NT2/D1 (cell line): ENCODE results near the gene GRXCR1.

Experiments
- DNase-seq: peaks from one replicate; pipeline ENCODE4 v3.0.0-alpha.2; 2011; ENCODE audit warnings: low read depth, low spot score
- H3K27me3 ChIP-seq: 2 replicates; pipeline ENCODE4 v1.6.0; 2011; ENCODE audit warnings: mild to moderate bottlenecking; ENCODE audit not compliant: insufficient read length, insufficient read depth
- H3K36me3 ChIP-seq: 2 replicates; pipeline ENCODE4 v1.6.1; 2011; ENCODE audit warnings: mild to moderate bottlenecking, low read length, mixed read lengths; ENCODE audit not compliant: insufficient read depth, insufficient read length
- H3K4me1 ChIP-seq: 2 replicates; pipeline ENCODE4 v1.5.1; 2011; ENCODE audit not compliant: insufficient read depth, insufficient read length
- H3K4me3 ChIP-seq: 2 replicates; pipeline ENCODE4 v1.5.1; 2011; ENCODE audit warnings: low read depth; ENCODE audit not compliant: insufficient read length
- H3K9ac ChIP-seq: 2 replicates; pipeline ENCODE4 v1.6.0; 2011; ENCODE audit warnings: low read depth; ENCODE audit not compliant: insufficient read length
- H3K9me3 ChIP-seq: 2 replicates; pipeline ENCODE4 v1.5.1; 2011; ENCODE audit warnings: mild to moderate bottlenecking, low read length; ENCODE audit not compliant: insufficient read depth
- SUZ12 ChIP-seq: IDR thresholded peaks from 2 replicates; pipeline ENCODE4 v1.6.1; 2011; ENCODE audit not compliant: insufficient read length, insufficient read depth; ENCODE audit errors: extremely low read depth
- YY1 ChIP-seq: IDR thresholded peaks from 2 replicates; pipeline ENCODE4 v1.6.1; 2011; ENCODE audit not compliant: insufficient read length, insufficient read depth
- ZNF274 ChIP-seq: IDR thresholded peaks from 2 replicates; pipeline ENCODE4 v1.6.1; 2011; ENCODE audit warnings: mild to moderate bottlenecking, low read depth, low read length

Gene GRXCR1

GRCh38 chr4:42871671-42872290, 20.7 kb upstream of the GRXCR1 start:
- no peak for TF ChIP-seq ZNF274
- no peak for TF ChIP-seq SUZ12
- TF ChIP-seq YY1 = no peak
- Histone ChIP-seq H3K9me3 (no peaks in the 10 kb centered on the region), H3K27me3 (no peaks in the 10 kb centered on the region), H3K9ac (no peak overlapping the region), H3K4me1 (no peaks in the 10 kb centered on the region), H3K4me3 (no peak overlapping the region), H3K36me3 (no peaks in the 10 kb centered on the region)
- DNase-seq = no peak

GRCh38 chr4:42878863-42879262, 13.7 kb upstream of the GRXCR1 start:
- Histone ChIP-seq H3K27me3 (no peaks in the 10 kb centered on the region), H3K36me3 (no peaks in the 10 kb centered on the region), H3K9me3 (no peaks in the 10 kb centered on the region), H3K4me1 (no peaks in the 10 kb centered on the region), H3K9ac (no peak overlapping the region), H3K4me3 (no peak overlapping the region)
- DNase-seq = no peak
- TF ChIP-seq SUZ12 = no peak
- no peak for TF ChIP-seq YY1
- TF ChIP-seq ZNF274 = no peak

GRCh38 chr4:42881253-42881652, 11.3 kb upstream of the GRXCR1 start:
- Histone ChIP-seq H3K9ac (no peak overlapping the region), H3K9me3 (no peaks in the 10 kb centered on the region), H3K36me3 (no peaks in the 10 kb centered on the region), H3K4me1 (no peaks in the 10 kb centered on the region), H3K4me3 (no peak overlapping the region), H3K27me3 (no peaks in the 10 kb centered on the region)
- TF ChIP-seq YY1 = no peak
- TF ChIP-seq ZNF274 = no peak
- no peak for TF ChIP-seq SUZ12
- DNase-seq = no peak

- no peaks in the 10 kb centered on the region for H3K9me3 ChIP-seq
- no peaks in the 10 kb centered on the region for H3K36me3 ChIP-seq
- no peaks in the 10 kb centered on the region for H3K4me1 ChIP-seq
- no peak overlapping the region for H3K4me3 ChIP-seq
- no peak for TF ChIP-seq ZNF274
- no peak for TF ChIP-seq SUZ12
- no peak for TF ChIP-seq YY1
- DNase-seq = no peak
- no peak overlapping the region for H3K9ac ChIP-seq
- no peaks in the 10 kb centered on the region for H3K27me3 ChIP-seq
Measured at GRCh38 chr4:42891644-42892043, 869 bp upstream of the GRXCR1 start.

GRCh38 chr4:42895452-42895851, 2.9 kb downstream of the GRXCR1 start:
- no peak for DNase-seq
- Histone ChIP-seq H3K9ac (no peak overlapping the region), H3K4me1 (no peaks in the 10 kb centered on the region), H3K27me3 (no peaks in the 10 kb centered on the region), H3K36me3 (no peaks in the 10 kb centered on the region), H3K4me3 (no peak overlapping the region), H3K9me3 (no peaks in the 10 kb centered on the region)
- TF ChIP-seq YY1 (no peak), ZNF274 (no peak), SUZ12 (no peak)

GRCh38 chr4:42904986-42905385, 12.5 kb downstream of the GRXCR1 start:
- no peaks in the 10 kb centered on the region for H3K36me3 ChIP-seq
- H3K9ac ChIP-seq = no peak overlapping the region
- H3K9me3 ChIP-seq = no peaks in the 10 kb centered on the region
- no peaks in the 10 kb centered on the region for H3K27me3 ChIP-seq
- H3K4me3 ChIP-seq = no peak overlapping the region
- H3K4me1 ChIP-seq = no peaks in the 10 kb centered on the region
- no peak for DNase-seq
- no peak for TF ChIP-seq ZNF274
- TF ChIP-seq SUZ12 = no peak
- TF ChIP-seq YY1 = no peak

- H3K9me3 ChIP-seq = no peaks in the 10 kb centered on the region
- H3K27me3 ChIP-seq = no peaks in the 10 kb centered on the region
- H3K4me1 ChIP-seq = no peaks in the 10 kb centered on the region
- no peak for DNase-seq
- H3K9ac ChIP-seq = no peak overlapping the region
- H3K36me3 ChIP-seq = no peaks in the 10 kb centered on the region
- TF ChIP-seq ZNF274 (no peak), YY1 (no peak), SUZ12 (no peak)
- no peak overlapping the region for H3K4me3 ChIP-seq
Measured at GRCh38 chr4:42905591-42905990, 13.1 kb downstream of the GRXCR1 start.

GRCh38 chr4:42906341-42906740, 13.8 kb downstream of the GRXCR1 start:
- Histone ChIP-seq H3K27me3 (no peaks in the 10 kb centered on the region), H3K4me1 (no peaks in the 10 kb centered on the region), H3K36me3 (no peaks in the 10 kb centered on the region), H3K9me3 (no peaks in the 10 kb centered on the region), H3K4me3 (no peak overlapping the region), H3K9ac (no peak overlapping the region)
- TF ChIP-seq ZNF274 = no peak
- no peak for DNase-seq
